Measurements from ENCODE around the gene MAP3K14. TPM values are rescaled to one million over a fixed set of nuclear protein-coding genes. Genes with fewer than 3 reads are reported as not detected.

Gene MAP3K14
- total and polyA plus RNA-seq, 10 of the 15 experiments (the other 5 are each of a cell fraction or from before 2014, with no cell fraction given): 2.1 to 33.3 (median 19.7) TPM

- TF ChIP-seq, protein P1, sequence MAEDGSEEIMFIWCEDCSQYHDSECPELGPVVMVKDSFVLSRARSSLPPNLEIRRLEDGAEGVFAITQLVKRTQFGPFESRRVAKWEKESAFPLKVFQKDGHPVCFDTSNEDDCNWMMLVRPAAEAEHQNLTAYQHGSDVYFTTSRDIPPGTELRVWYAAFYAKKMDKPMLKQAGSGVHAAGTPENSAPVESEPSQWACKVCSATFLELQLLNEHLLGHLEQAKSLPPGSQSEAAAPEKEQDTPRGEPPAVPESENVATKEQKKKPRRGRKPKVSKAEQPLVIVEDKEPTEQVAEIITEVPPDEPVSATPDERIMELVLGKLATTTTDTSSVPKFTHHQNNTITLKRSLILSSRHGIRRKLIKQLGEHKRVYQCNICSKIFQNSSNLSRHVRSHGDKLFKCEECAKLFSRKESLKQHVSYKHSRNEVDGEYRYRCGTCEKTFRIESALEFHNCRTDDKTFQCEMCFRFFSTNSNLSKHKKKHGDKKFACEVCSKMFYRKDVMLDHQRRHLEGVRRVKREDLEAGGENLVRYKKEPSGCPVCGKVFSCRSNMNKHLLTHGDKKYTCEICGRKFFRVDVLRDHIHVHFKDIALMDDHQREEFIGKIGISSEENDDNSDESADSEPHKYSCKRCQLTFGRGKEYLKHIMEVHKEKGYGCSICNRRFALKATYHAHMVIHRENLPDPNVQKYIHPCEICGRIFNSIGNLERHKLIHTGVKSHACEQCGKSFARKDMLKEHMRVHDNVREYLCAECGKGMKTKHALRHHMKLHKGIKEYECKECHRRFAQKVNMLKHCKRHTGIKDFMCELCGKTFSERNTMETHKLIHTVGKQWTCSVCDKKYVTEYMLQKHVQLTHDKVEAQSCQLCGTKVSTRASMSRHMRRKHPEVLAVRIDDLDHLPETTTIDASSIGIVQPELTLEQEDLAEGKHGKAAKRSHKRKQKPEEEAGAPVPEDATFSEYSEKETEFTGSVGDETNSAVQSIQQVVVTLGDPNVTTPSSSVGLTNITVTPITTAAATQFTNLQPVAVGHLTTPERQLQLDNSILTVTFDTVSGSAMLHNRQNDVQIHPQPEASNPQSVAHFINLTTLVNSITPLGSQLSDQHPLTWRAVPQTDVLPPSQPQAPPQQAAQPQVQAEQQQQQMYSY (CRISPR knock-in tag; IDR thresholded peaks at IDR 0.05): no peak
- TF ChIP-seq HDGF (IDR thresholded peaks at IDR 0.05) (peak; percentile 73), RUNX3 (IDR thresholded peaks at IDR 0.05; ENCODE audit: low read length) (no peak), SREBF1 (IDR thresholded peaks at IDR 0.05; ENCODE audit: low read length) (no peak), PAX5 (IDR thresholded peaks at IDR 0.05; ENCODE audit: borderline replicate concordance, low read depth, low read length) (no peak), FOXM1 (IDR thresholded peaks at IDR 0.05; ENCODE audit: low read depth, low read length) (no peak), NBN (IDR thresholded peaks at IDR 0.05) (0 out of 2 replicates have a peak, but pooled peaks have one; percentile 42), IRF5 (IDR thresholded peaks at IDR 0.05; ENCODE audit: borderline replicate concordance) (no peak), ETV6 (conservative IDR thresholded peaks at IDR 0.05 in 1 of 2, IDR thresholded peaks at IDR 0.05 in 1 of 2; ENCODE audit: borderline replicate concordance in 1 of 2, low read depth in 1 of 2) (0 out of 4 replicates have a peak, but pooled peaks of 1 of the 2 experiments have one; percentile 36), ZBTB4 (CRISPR knock-in tag; IDR thresholded peaks at IDR 0.05) (no peak), HDAC2 (IDR thresholded peaks at IDR 0.05) (no peak), ATF2 (IDR thresholded peaks at IDR 0.05; ENCODE audit: low read length) (no peak), SMAD1 (IDR thresholded peaks at IDR 0.05; ENCODE audit: low read depth, partially characterized antibody) (no peak), SMAD5 (IDR thresholded peaks at IDR 0.05; ENCODE audit: low read depth) (no peak; the same call in 1 of the 2 replicates), YY1 (IDR thresholded peaks at IDR 0.05; ENCODE audit: low read depth, low read length) (no peak), JUND (IDR thresholded peaks at IDR 0.05; ENCODE audit: low read depth, low read length) (no peak)
- TF ChIP-seq, protein P2, sequence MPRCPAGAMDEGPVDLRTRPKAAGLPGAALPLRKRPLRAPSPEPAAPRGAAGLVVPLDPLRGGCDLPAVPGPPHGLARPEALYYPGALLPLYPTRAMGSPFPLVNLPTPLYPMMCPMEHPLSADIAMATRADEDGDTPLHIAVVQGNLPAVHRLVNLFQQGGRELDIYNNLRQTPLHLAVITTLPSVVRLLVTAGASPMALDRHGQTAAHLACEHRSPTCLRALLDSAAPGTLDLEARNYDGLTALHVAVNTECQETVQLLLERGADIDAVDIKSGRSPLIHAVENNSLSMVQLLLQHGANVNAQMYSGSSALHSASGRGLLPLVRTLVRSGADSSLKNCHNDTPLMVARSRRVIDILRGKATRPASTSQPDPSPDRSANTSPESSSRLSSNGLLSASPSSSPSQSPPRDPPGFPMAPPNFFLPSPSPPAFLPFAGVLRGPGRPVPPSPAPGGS (IDR thresholded peaks at IDR 0.05; ENCODE audit: borderline replicate concordance, insufficient read depth, low read depth, low read length, poor library complexity, severe bottlenecking): no peak
Measured at GRCh38 chr17:45227101-45227925, 89.5 kb downstream of the MAP3K14 start (continued).

Data from GM12878 (cell line).